ENCODE data around the gene RXRB. TPM values are rescaled to one million over a fixed set of nuclear protein-coding genes. Genes with fewer than 3 reads are reported as not detected.
A peak's percentile ranks its signal among the peaks of the same experiment; 100 is the strongest.

Gene RXRB
- polyA plus RNA-seq, 1 donor from 2014 or later: 9.7 TPM

GRCh38 chr6:33183071-33183683 lies 17.3 kb downstream of the RXRB start:
- peaks cover 6% of the 10 kb centered on the region for H3K27me3 Mint-ChIP-seq
- peak overlapping the region in 3 of 4 donors; percentile 39 to 79 (median 73) for H3K4me3 Mint-ChIP-seq
- H3K9me3 Mint-ChIP-seq: peaks cover 7 to 13% (median 9%) of the 10 kb centered on the region in 3 donors
- peaks cover 12 to 13% (median 13%) of the 10 kb centered on the region in 3 donors for H3K4me1 Mint-ChIP-seq
- H3K36me3 Mint-ChIP-seq: no peaks in the 10 kb centered on the region
- H3K27ac Mint-ChIP-seq: peak overlapping the region in 2 of 3 donors; percentile 71 to 83

GRCh38 chr6:33181141-33181540 lies 19.3 kb downstream of the RXRB start:
- Mint-ChIP-seq H3K9me3 (peaks cover 7 to 13% (median 9%) of the 10 kb centered on the region in 3 donors), H3K36me3 (peaks cover 2% of the 10 kb centered on the region), H3K27me3 (no peaks in the 10 kb centered on the region), H3K4me1 (peaks cover 12 to 15% (median 13%) of the 10 kb centered on the region in 3 donors), H3K27ac (no peak overlapping the region), H3K4me3 (no peak overlapping the region)

DNA sequence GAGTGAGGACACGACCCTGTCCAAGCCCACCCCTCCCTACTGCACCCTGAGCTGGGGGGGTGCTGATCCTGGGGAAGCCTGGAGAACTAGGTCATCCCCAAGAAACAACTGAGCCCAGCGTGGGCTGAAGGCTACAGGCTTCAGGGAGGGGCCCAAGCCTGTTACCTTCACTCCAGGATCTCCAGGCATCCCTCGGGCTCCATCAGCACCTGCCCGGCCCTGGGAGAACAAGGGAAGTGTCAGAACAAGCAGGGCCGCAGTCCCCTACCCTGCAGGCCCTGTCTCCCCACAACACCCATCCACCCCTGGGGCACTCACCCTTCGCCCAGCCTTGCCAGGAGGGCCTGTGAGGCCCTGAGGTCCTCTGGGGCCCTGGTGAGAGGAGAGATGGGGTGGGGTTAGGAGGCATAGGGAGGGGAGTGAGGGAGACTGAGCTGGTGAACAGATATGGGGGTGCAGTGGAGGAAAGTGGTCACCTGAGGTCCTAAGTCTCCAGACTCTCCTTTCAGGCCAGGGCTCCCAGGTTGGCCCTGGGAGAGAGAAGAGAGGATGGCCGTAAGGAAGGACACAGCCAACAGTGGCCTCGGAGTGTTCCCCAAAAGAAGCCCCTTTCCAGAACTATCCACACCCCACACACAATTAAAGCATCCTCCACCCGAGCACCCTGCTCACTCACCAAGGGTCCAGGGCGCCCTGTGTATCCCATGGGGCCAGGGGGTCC lies 21.6 kb downstream of the RXRB start:
- Mint-ChIP-seq H3K4me3 (no peak overlapping the region), H3K27ac (no peak overlapping the region), H3K4me1 (peaks cover 11 to 15% (median 12%) of the 10 kb centered on the region in 3 donors), H3K36me3 (peaks cover 2% of the 10 kb centered on the region), H3K9me3 (peaks cover 7 to 13% (median 9%) of the 10 kb centered on the region in 3 donors), H3K27me3 (peaks cover 7% of the 10 kb centered on the region)

DNA sequence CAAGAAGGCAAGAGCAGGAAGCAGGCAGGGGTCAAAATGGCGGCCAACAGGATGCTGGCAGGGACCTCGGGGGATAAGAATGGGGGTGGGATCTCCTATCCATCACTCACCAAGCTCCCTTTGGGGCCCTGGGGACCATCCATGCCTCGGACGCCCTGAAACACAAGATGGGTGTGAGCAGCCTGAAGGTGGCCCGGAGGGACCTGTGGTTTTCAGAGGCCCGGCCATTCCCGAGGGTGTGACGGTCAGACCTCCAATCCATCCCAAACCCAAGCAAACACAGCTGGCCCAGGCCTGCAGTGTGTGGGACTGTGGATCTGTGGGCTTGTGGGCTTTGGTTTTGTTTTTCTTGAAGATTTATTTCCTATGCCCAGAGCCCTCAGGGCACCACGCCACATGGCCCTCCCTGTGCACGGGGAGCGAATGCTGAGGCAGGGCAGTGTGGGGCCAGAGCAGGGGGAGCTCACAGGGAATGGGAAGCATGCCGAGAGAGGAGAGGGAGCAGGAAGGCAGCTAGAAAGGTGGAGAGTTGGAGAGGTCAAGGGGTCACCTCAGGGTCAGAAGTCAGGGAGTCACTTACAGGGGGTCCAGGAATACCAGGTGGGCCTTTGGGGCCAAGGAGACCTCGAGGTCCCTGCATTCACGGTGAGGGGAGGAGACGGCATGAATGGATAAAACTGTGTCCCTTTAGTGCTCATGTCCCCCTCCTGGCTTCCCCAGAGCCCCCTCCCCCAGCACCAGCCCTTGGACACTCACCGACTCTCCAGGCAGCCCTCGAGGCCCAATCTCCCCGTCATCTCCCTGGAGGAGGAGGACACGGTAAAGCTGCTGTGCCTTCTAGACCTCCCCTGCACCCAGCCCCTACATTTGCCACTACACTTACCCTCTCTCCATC lies 22.7 kb downstream of the RXRB start:
- Mint-ChIP-seq H3K4me1 (peaks cover under 1 to 5% (median 2%) of the 10 kb centered on the region in 3 donors), H3K27me3 (peaks cover 12% of the 10 kb centered on the region), H3K27ac (no peak overlapping the region), H3K9me3 (peaks cover 0 to 2% (median 2%) of the 10 kb centered on the region in 3 donors), H3K4me3 (no peak overlapping the region), H3K36me3 (peaks cover 2% of the 10 kb centered on the region)

- Mint-ChIP-seq H3K4me1 (peaks cover 0 to 4% (median 4%) of the 10 kb centered on the region in 3 donors), H3K9me3 (no peaks in the 10 kb centered on the region), H3K27ac (no peak overlapping the region), H3K27me3 (peaks cover 16% of the 10 kb centered on the region), H3K4me3 (no peak overlapping the region), H3K36me3 (peaks cover 2% of the 10 kb centered on the region)
These were observed 23.6 kb downstream of the RXRB start for GRCh38 chr6:33176906-33177305.

GRCh38 chr6:33175436-33176069 lies 24.9 kb downstream of the RXRB start:
- H3K36me3 Mint-ChIP-seq: peaks cover 2% of the 10 kb centered on the region
- no peak overlapping the region for H3K27ac Mint-ChIP-seq
- peak overlapping the region in 1 of 4 donors; percentile 51 for H3K4me3 Mint-ChIP-seq
- peaks cover 0 to 4% (median 3%) of the 10 kb centered on the region in 3 donors for H3K4me1 Mint-ChIP-seq
- no peaks in the 10 kb centered on the region for H3K9me3 Mint-ChIP-seq
- H3K27me3 Mint-ChIP-seq: peaks cover 16% of the 10 kb centered on the region

- Mint-ChIP-seq H3K9me3 (no peaks in the 10 kb centered on the region), H3K4me3 (no peak overlapping the region), H3K27ac (no peak overlapping the region), H3K36me3 (peaks cover 2% of the 10 kb centered on the region), H3K27me3 (peaks cover 16% of the 10 kb centered on the region), H3K4me1 (peaks cover 0 to 8% (median 6%) of the 10 kb centered on the region in 3 donors)
These were observed 25.7 kb downstream of the RXRB start for GRCh38 chr6:33174784-33175183.

DNA sequence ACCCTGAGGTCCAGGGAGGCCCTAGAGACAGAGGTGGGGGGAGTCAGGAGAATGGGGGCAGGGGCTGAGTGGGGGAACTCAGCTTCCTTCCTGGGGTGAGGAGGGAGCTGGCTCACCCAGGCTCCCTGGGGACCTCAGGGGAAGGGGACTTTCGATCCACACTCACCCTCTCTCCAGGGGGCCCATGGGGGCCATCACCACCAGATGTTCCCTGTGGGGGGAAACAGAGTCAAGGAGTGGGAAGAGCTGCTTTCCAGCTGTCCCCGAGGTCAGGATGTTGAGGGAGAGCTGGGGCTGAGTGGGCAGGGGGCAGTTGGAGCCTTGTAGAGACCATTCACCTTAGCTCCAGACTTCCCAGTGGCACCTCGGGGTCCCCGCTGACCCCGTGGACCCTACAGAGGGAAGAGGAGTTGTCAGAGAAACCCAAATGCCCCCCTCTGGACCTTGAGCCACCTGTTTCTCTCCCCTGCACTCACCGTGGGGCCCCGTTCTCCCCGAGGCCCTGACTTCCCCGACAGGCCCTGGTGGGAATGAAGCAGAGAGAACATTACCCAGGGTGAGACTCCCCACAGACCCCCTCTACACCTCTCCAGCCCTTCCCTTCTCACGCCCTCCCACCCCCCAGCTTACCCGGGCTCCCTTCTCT lies 26.8 kb downstream of the RXRB start:
- H3K4me3 Mint-ChIP-seq: no peak overlapping the region
- peaks cover 0 to 9% (median 7%) of the 10 kb centered on the region in 3 donors for H3K4me1 Mint-ChIP-seq
- H3K9me3 Mint-ChIP-seq: no peaks in the 10 kb centered on the region
- H3K27me3 Mint-ChIP-seq: peaks cover 16% of the 10 kb centered on the region
- H3K27ac Mint-ChIP-seq: no peak overlapping the region
- H3K36me3 Mint-ChIP-seq: peaks cover 2% of the 10 kb centered on the region

DNA sequence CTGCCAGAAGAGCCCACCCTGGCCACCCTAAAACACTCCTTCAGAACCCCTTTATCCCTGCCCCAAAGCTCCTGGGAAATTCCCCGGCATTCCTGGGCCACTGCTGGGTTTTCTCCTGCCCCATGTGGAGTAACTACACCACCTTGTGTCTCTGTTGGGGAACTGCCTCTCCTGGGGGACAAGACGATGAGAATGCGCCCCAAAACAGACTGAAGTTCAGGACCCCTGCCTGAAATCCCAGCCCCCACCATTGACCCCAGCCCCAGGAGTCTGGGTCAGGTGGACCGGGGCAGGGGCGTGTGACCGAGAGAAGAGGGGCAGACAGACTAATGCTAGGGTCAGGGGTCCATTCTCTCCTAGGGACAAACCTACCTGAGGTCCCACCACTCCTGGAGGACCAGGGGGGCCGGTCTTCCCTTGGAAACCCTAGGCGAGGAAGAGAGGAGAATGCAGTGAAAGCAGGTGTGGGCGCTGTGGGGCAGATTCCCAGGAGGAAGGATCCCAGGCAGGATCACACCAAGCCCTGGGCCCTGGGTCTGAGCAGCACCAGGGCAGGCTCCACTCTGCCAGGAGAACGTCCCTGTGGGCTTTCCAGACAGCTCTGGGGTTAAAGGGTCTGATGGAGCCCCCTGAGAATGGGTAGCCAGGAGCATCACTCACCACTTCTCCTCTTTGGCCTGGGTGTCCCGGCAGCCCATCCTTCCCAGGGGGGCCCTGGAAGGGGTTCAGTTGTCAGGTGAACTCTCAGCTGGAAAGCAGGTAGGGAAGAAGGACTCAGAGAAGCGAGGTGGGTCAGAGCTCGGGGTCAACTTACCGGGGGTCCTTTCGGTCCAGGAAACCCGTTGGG lies 27.6 kb downstream of the RXRB start:
- Mint-ChIP-seq H3K27me3 (peaks cover 18% of the 10 kb centered on the region), H3K36me3 (peaks cover 2% of the 10 kb centered on the region), H3K27ac (peak overlapping the region in 1 of 3 donors; percentile 24), H3K9me3 (no peaks in the 10 kb centered on the region), H3K4me3 (peak overlapping the region in 1 of 4 donors; percentile 55), H3K4me1 (peaks cover 0 to 9% (median 7%) of the 10 kb centered on the region in 3 donors)

DNA sequence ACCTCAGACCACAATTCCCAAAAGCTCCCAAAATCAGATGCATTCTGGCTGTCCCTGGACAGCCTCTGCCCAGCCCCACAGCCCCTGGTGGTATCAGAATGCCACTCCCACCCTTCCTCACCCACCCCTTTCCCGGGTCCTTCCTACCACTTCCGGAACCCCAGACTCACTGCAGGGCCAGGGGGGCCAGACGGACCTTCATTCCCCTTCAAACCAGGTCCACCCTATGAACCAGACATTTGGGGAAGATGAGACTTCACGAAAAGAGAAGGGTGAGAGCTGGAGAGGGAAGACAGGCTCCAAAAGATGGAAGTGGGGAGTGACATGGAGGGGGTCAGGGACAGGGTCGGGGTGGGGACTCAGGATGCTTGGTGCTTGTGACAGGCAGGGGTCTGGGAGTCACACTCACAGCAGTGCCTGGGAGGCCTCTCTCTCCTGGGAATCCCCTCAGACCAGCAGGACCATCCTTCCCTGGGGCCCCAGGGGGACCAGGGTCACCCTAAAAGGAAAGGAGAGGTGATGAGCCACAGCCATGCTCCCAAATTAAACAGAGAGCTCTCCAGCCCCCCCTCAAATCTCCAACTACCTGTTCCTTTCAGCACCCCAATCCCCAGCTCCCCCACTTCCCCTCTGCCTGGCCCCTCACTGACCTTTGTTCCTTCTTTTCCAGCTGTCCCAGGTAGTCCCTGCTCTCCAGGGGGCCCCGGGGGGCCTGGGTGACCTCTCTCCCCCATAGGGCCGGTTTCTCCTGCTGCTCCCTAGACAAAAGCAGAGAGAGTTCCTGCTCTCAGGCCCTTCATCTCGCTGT lies 28.4 kb downstream of the RXRB start:
- Mint-ChIP-seq H3K9me3 (no peaks in the 10 kb centered on the region), H3K27me3 (peaks cover 18% of the 10 kb centered on the region), H3K36me3 (no peaks in the 10 kb centered on the region), H3K4me3 (peak overlapping the region in 1 of 4 donors; percentile 55), H3K4me1 (peaks cover 0 to 7% (median 7%) of the 10 kb centered on the region in 3 donors), H3K27ac (peak overlapping the region in 1 of 3 donors; percentile 24)

- H3K27me3 Mint-ChIP-seq: peaks cover 18% of the 10 kb centered on the region
- no peaks in the 10 kb centered on the region for H3K36me3 Mint-ChIP-seq
- H3K27ac Mint-ChIP-seq: no peak overlapping the region
- H3K9me3 Mint-ChIP-seq: no peaks in the 10 kb centered on the region
- peaks cover 0 to 7% (median 7%) of the 10 kb centered on the region in 3 donors for H3K4me1 Mint-ChIP-seq
- no peak overlapping the region for H3K4me3 Mint-ChIP-seq
These were observed 29.2 kb downstream of the RXRB start for GRCh38 chr6:33171016-33171879.

Measured in IgD-negative memory B cell (primary cell).